ENCODE measurements around the gene PDPN.

Gene PDPN

DNA sequence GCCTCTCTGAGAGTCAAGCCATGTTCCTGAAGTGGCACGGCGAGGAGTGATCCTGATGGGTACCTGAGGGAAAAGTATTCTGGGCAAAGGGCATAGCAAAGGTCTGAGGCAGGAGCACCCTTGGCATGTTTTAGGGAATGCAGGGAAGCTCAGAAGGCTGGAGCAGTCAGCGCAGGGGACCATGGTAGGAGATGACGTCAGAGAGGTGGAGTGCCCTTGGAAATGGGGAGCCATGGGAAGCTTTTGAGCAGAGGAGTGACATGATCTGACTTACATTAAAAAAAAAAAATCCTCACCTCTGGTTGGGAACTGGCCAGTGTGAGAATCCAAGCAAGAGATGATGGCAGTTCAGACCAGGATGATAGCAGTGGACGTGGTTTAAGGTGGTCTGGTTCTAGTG is 37.2 kb downstream of the PDPN start:
- TF ChIP-seq, protein P1, sequence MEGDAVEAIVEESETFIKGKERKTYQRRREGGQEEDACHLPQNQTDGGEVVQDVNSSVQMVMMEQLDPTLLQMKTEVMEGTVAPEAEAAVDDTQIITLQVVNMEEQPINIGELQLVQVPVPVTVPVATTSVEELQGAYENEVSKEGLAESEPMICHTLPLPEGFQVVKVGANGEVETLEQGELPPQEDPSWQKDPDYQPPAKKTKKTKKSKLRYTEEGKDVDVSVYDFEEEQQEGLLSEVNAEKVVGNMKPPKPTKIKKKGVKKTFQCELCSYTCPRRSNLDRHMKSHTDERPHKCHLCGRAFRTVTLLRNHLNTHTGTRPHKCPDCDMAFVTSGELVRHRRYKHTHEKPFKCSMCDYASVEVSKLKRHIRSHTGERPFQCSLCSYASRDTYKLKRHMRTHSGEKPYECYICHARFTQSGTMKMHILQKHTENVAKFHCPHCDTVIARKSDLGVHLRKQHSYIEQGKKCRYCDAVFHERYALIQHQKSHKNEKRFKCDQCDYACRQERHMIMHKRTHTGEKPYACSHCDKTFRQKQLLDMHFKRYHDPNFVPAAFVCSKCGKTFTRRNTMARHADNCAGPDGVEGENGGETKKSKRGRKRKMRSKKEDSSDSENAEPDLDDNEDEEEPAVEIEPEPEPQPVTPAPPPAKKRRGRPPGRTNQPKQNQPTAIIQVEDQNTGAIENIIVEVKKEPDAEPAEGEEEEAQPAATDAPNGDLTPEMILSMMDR (IDR thresholded peaks at IDR 0.05; ENCODE audit: insufficient read depth, low read depth, low read length, missing control alignments) = no peak
- DNase-seq (ENCODE audit: low read depth) = no peak
- no peak overlapping the region for H3K4me3 ChIP-seq (ENCODE audit: low read length)

DNA sequence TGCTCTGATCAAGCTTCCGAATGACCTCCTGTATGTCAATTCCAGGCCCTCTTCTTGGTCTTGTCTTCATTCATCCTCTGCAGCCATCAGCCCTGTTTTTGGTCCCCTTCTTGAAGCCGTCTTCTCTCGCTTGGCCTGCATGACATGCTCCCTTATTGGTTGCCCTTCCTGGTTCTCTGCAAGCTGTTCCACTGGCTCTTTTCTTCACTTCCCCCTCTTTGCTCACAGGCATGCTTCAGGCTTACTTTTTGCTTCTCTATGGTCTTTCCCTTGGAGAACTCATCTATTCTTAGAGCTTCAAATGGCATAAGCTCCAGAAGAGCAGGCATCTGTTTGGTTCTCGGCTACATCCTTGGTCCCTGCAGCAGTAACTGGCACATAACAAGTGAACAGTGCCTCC is 38.8 kb downstream of the PDPN start:
- DNase-seq (ENCODE audit: low read depth) = no peak
- H3K4me3 ChIP-seq (ENCODE audit: low read length) = no peak overlapping the region
- TF ChIP-seq, protein P1 (IDR thresholded peaks at IDR 0.05; ENCODE audit: insufficient read depth, low read depth, low read length, missing control alignments) = no peak

DNA sequence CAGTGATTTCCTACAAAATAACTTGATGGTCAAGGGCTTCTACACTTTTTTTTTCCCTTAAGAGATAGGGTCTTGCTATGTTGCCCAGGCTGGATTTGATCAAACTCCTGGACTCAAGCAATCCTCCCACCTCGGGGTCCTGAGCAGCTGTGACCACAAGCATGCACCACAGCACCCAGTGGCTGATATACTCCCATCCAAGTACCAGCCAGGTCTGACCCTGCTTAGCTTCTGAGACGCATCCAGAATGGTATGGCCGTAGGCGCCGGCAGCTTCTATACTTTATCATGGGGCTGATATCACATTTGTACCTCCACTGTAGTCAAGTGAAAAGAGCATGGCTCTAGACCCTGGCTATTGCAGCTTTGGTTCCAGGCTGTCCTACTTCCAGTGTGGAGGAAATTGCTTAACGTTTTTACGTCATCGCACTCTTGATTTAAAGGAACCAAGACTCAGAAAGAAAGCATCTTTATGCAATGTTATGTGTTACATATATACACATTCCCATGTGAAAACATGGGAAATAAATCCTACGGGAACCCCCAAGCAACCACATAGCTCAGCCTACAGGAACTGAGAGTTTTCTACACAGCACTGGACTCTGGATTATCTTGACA is 39.5 kb downstream of the PDPN start:
- H3K4me3 ChIP-seq (ENCODE audit: low read length) = no peak overlapping the region
- DNase-seq (ENCODE audit: low read depth) = no peak
- TF ChIP-seq, protein P1 (IDR thresholded peaks at IDR 0.05; ENCODE audit: insufficient read depth, low read depth, low read length, missing control alignments) = no peak

DNA sequence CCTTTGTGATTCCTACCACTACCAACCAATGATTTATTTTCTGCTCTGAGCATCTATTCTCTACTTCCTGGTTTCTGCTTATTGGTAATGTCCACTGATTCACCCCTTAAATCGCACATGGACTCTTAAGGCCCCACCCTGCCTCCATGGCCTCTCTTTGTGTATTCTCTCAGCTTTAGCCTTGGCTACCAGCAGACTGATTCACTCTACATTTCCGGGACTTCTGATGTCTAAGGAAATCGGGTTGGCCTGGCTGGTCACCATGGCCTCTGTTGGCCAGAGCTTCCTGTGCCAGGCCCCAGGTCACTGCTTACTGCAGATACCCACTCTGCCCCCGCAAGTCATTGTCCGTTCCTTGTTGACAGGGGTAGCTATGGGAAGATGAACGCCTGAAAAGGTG is 40.9 kb downstream of the PDPN start:
- no peak overlapping the region for H3K4me3 ChIP-seq (ENCODE audit: low read length)
- DNase-seq (ENCODE audit: low read depth) = no peak
- TF ChIP-seq, protein P1 (IDR thresholded peaks at IDR 0.05; ENCODE audit: insufficient read depth, low read depth, low read length, missing control alignments) = no peak

DNA sequence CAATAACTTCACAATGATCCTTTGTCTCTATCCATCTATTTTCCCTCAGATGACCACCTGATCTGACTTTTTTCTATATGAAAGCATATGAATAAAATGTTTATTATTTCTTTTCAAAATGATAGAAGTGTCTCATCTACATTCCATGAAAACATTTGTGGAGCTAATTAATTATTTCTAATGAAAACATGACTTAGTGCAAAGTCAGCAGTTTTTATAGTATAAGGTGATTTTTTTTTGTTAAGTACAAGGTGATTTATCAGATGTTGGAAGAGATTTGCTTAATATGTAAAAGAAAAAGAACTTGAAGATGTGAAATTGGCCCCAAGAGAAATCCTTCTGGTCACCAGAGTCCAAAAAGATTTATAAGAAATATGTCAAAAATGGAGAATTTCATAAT is 43.5 kb downstream of the PDPN start:
- H3K4me3 ChIP-seq (ENCODE audit: low read length) = no peak overlapping the region
- no peak for DNase-seq (ENCODE audit: low read depth)
- TF ChIP-seq, protein P1 (IDR thresholded peaks at IDR 0.05; ENCODE audit: insufficient read depth, low read depth, low read length, missing control alignments) = no peak

DNA sequence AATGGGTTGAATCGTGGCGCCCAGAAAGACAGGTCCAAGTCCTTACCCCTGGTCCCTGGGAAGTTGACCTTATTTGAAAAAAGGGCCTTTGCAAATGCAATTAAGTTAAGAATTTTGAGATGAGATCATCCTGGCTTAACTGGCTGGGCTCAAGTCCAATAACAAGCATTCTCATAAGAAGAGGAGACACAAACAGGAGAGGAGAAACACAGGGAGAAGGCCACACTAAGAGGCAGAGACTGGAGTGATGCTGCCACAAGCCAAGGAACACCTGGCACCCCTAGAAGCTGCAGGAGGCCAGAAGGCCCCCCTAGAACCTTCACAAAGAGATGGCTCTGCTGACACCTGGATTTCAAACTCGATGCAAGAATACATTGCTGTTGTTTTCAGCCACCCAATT is 44.6 kb downstream of the PDPN start:
- TF ChIP-seq, protein P1 (IDR thresholded peaks at IDR 0.05; ENCODE audit: insufficient read depth, low read depth, low read length, missing control alignments) = no peak
- no peak overlapping the region for H3K4me3 ChIP-seq (ENCODE audit: low read length)
- peak; percentile 8 for DNase-seq (ENCODE audit: low read depth)

DNA sequence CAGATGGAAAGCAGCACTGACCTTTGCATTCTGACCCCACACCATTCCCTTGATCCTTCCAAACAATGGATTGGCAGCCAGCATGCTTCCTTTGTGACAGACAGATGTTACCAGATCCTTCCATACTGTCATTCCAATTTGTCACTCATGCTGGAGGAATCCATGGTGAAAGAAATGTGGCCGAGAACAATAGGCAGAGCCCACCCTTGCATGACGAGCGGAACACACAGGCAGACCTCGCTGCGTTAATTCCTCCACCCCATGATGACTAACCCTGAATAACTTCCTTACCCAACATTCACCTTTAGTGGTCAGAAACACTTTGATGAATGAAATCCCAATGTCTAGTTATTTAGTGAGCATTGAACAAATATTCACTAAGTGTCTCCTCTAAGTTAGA is 45.1 kb downstream of the PDPN start:
- DNase-seq (ENCODE audit: low read depth) = peak; percentile 60

More for the DNA sequence above, 45.1 kb downstream of the PDPN start:
- TF ChIP-seq, protein P1 (IDR thresholded peaks at IDR 0.05; ENCODE audit: insufficient read depth, low read depth, low read length, missing control alignments) = no peak
- no peak overlapping the region for H3K4me3 ChIP-seq (ENCODE audit: low read length)
